HEK293 (cell line): ENCODE measurements around the gene KRTAP5-2.

Experiments
- CTCF ChIA-PET: fragments of 350-600 bp; formaldehyde crosslinking; extraction: SDS; loops from one replicate; lab custom pipeline; 2021; ENCODE audit warnings: antibody characterized with exemption; lab: Yijun Ruan, JAX
- POLR2A ChIA-PET: fragments of 300-600 bp; formaldehyde crosslinking; extraction: SDS; loops from one replicate; lab custom pipeline; 2020; ENCODE audit warnings: antibody characterized with exemption, inconsistent platforms; lab: Yijun Ruan, JAX
- H3K27ac ChIP-seq: fragments of 200-500 bp; sonication (Bioruptor generic); 2 replicates; pipeline ENCODE4 v1.5.1; 2014; ENCODE audit warnings: low read depth, low read length, control low read depth, inconsistent platforms; ENCODE audit errors: extremely low read depth
- H3K36me3 ChIP-seq, 2 experiments: fragments of 200-500 bp in 1 of 2; sonication (Bioruptor generic) in 1 of 2; 1 replicate in 1 of 2; 2 replicates in 1 of 2; pipeline ENCODE4 v1.5.1; 2014 to 2017; ENCODE audit warnings: inconsistent platforms in 2 of 2, low read length in 2 of 2; ENCODE audit not compliant: control insufficient read depth in 2 of 2, insufficient read depth in 1 of 2
- H3K4me1 ChIP-seq: fragments of 200-500 bp; sonication (Bioruptor generic); 2 replicates; pipeline ENCODE4 v1.5.1; 2014; ENCODE audit warnings: mild to moderate bottlenecking, low read length, inconsistent platforms; ENCODE audit not compliant: control insufficient read depth, insufficient read depth
- H3K4me3 ChIP-seq: 2 replicates; pipeline ENCODE4 v1.5.1; 2011; ENCODE audit warnings: low read depth, mild to moderate bottlenecking, control low read depth, low read length, moderate library complexity
- H3K9me3 ChIP-seq: fragments of 200-500 bp; sonication (Bioruptor generic); 2 replicates; pipeline ENCODE4 v1.5.1; 2014; ENCODE audit warnings: low read depth, low read length, inconsistent platforms; ENCODE audit not compliant: control insufficient read depth, insufficient read depth
- GFI1B ChIP-seq: fragments of 450-650 bp; formaldehyde crosslinking; IDR thresholded peaks from 2 replicates; pipeline ENCODE4 v1.5.1; 2016; ENCODE audit warnings: missing biosample characterization, missing genetic modification characterization
- GLIS2 ChIP-seq: fragments of 450-650 bp; formaldehyde crosslinking; IDR thresholded peaks from 2 replicates; pipeline ENCODE4 v1.5.1; 2016; ENCODE audit warnings: missing biosample characterization, missing genetic modification characterization
- SP2 ChIP-seq: fragments of 450-650 bp; formaldehyde crosslinking; IDR thresholded peaks from 2 replicates; pipeline ENCODE4 v1.5.1; 2016; ENCODE audit warnings: missing biosample characterization, missing genetic modification characterization
- SP7 ChIP-seq: fragments of 450-650 bp; formaldehyde crosslinking; IDR thresholded peaks from 2 replicates; pipeline ENCODE4 v1.5.1; 2016; ENCODE audit warnings: missing biosample characterization, missing genetic modification characterization
- ZNF121 ChIP-seq: fragments of 450-650 bp; formaldehyde crosslinking; IDR thresholded peaks from 2 replicates; pipeline ENCODE4 v1.5.1; 2016; ENCODE audit warnings: missing biosample characterization, missing genetic modification characterization
- ZNF423 ChIP-seq: fragments of 450-650 bp; formaldehyde crosslinking; IDR thresholded peaks from 2 replicates; pipeline ENCODE4 v1.5.1; 2016; ENCODE audit warnings: missing biosample characterization, missing genetic modification characterization
- ZNF514 ChIP-seq: fragments of 450-650 bp; formaldehyde crosslinking; IDR thresholded peaks from 2 replicates; pipeline ENCODE4 v1.5.1; 2016; ENCODE audit warnings: missing biosample characterization, missing genetic modification characterization
- ZNF623 ChIP-seq: fragments of 450-650 bp; formaldehyde crosslinking; IDR thresholded peaks from 2 replicates; pipeline ENCODE4 v1.5.1; 2016; ENCODE audit warnings: missing biosample characterization, missing genetic modification characterization
- ZNF664 ChIP-seq: fragments of 450-650 bp; formaldehyde crosslinking; IDR thresholded peaks from 2 replicates; pipeline ENCODE4 v1.5.1; 2016; ENCODE audit warnings: missing biosample characterization, missing genetic modification characterization
- TF ChIP-seq, protein P1 (sequence below): fragments of 450-650 bp; formaldehyde crosslinking; IDR thresholded peaks from 2 replicates; pipeline ENCODE4 v1.5.1; 2016; ENCODE audit warnings: missing biosample characterization, missing genetic modification characterization
- TF ChIP-seq, protein P2 (sequence below): fragments of 450-650 bp; formaldehyde crosslinking; IDR thresholded peaks from 2 replicates; pipeline ENCODE4 v1.5.1; 2016; ENCODE audit warnings: missing biosample characterization, missing genetic modification characterization
- TF ChIP-seq, protein P3 (sequence below): fragments of 450-650 bp; formaldehyde crosslinking; IDR thresholded peaks from 2 replicates; pipeline ENCODE4 v1.5.1; 2016; ENCODE audit warnings: missing biosample characterization, missing genetic modification characterization, borderline replicate concordance
- TF ChIP-seq, protein P4 (sequence below): fragments of 450-650 bp; formaldehyde crosslinking; IDR thresholded peaks from 2 replicates; pipeline ENCODE4 v1.5.1; 2017; ENCODE audit warnings: missing biosample characterization, missing genetic modification characterization
- TF ChIP-seq, protein P5 (sequence below): fragments of 450-650 bp; formaldehyde crosslinking; IDR thresholded peaks from 2 replicates; pipeline ENCODE4 v1.5.1; 2016; ENCODE audit warnings: missing biosample characterization, missing genetic modification characterization
- TF ChIP-seq, protein P6 (sequence below): sonication (generic); formaldehyde crosslinking; IDR thresholded peaks from 2 replicates; pipeline ENCODE4 v1.8.1; 2022; ENCODE audit warnings: mild to moderate bottlenecking, moderate library complexity, missing genetic modification reagents

KRTAP5-2 gene

DNA sequence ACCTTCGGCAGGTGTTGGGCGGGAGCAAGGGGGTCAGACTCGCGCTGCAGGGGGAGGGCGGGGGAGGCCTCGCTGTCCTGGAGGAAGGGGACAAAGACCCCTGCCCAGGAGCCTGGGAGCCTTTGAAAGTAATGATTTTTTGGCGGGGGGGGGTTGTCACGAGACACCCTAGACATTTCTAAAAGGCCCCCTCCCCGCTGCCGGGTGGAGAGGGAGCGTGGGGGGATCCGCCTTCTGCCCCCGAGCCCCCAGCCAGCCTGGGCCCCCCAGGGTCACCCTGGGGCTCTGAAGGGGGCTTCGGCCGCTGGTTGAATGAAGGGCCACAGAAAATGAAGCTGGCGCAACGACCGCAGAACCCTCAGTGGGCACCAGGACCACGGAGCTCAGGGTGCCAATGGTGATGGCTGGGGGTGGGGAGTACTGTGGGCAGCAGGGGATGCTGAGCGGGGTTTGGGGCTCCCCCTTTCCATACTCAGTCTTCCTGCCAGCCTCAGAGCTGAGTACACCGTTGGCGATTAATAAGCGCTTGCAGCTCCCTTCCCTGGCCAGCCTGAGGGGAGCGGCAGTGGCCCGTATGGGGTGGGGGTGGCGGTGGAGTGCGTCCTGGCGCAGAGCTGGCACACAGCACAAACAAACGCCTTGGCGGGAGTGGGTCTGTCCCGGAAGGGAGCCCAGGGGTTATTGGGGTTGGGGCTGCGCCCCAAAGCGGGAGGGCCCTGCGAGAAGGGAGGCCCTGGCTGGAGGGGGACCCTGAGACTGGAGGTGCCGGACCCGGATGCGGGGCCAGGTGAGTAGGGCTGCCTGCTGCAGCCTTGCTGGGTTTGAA lies 24.8 kb downstream of the KRTAP5-2 start (continued):
- TF ChIP-seq, protein P1, sequence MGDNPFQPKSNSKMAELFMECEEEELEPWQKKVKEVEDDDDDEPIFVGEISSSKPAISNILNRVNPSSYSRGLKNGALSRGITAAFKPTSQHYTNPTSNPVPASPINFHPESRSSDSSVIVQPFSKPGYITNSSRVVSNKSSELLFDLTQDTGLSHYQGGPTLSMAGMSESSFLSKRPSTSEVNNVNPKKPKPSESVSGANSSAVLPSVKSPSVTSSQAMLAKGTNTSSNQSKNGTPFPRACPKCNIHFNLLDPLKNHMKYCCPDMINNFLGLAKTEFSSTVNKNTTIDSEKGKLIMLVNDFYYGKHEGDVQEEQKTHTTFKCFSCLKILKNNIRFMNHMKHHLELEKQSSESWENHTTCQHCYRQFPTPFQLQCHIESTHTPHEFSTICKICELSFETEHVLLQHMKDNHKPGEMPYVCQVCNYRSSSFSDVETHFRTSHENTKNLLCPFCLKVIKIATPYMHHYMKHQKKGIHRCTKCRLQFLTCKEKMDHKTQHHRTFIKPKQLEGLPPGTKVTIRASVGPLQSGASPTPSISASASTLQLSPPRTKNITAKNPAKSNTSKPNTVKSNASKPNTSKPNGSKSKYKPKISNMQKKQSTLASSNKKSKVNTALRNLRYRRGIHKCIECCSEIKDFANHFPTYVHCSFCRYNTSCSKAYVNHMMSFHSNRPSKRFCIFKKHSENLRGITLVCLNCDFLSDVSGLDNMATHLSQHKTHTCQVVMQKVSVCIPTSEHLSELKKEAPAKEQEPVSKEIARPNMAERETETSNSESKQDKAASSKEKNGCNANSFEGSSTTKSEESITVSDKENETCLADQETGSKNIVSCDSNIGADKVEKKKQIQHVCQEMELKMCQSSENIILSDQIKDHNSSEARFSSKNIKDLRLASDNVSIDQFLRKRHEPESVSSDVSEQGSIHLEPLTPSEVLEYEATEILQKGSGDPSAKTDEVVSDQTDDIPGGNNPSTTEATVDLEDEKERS (tag by site-specific recombination) = no peak
- TF ChIP-seq, protein P2, sequence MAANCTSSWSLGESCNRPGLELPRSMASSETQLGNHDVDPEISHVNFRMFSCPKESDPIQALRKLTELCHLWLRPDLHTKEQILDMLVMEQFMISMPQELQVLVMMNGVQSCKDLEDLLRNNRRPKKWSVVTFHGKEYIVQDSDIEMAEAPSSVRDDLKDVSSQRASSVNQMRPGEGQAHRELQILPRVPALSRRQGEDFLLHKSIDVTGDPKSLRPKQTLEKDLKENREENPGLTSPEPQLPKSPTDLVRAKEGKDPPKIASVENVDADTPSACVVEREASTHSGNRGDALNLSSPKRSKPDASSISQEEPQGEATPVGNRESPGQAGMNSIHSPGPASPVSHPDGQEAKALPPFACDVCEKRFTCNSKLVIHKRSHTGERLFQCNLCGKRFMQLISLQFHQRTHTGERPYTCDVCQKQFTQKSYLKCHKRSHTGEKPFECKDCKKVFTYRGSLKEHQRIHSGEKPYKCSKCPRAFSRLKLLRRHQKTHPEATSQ (tag by site-specific recombination) = no peak
- TF ChIP-seq ZNF423 (tag by site-specific recombination) = no peak
- TF ChIP-seq ZNF623 (tag by site-specific recombination) = no peak
- 0 out of 2 replicates have a peak, but pooled peaks have one; percentile 19 for TF ChIP-seq GLIS2 (tag by site-specific recombination)
- TF ChIP-seq ZNF664 = no peak
- peak; percentile 47 for TF ChIP-seq SP2 (tag by site-specific recombination)
- TF ChIP-seq, protein P3, sequence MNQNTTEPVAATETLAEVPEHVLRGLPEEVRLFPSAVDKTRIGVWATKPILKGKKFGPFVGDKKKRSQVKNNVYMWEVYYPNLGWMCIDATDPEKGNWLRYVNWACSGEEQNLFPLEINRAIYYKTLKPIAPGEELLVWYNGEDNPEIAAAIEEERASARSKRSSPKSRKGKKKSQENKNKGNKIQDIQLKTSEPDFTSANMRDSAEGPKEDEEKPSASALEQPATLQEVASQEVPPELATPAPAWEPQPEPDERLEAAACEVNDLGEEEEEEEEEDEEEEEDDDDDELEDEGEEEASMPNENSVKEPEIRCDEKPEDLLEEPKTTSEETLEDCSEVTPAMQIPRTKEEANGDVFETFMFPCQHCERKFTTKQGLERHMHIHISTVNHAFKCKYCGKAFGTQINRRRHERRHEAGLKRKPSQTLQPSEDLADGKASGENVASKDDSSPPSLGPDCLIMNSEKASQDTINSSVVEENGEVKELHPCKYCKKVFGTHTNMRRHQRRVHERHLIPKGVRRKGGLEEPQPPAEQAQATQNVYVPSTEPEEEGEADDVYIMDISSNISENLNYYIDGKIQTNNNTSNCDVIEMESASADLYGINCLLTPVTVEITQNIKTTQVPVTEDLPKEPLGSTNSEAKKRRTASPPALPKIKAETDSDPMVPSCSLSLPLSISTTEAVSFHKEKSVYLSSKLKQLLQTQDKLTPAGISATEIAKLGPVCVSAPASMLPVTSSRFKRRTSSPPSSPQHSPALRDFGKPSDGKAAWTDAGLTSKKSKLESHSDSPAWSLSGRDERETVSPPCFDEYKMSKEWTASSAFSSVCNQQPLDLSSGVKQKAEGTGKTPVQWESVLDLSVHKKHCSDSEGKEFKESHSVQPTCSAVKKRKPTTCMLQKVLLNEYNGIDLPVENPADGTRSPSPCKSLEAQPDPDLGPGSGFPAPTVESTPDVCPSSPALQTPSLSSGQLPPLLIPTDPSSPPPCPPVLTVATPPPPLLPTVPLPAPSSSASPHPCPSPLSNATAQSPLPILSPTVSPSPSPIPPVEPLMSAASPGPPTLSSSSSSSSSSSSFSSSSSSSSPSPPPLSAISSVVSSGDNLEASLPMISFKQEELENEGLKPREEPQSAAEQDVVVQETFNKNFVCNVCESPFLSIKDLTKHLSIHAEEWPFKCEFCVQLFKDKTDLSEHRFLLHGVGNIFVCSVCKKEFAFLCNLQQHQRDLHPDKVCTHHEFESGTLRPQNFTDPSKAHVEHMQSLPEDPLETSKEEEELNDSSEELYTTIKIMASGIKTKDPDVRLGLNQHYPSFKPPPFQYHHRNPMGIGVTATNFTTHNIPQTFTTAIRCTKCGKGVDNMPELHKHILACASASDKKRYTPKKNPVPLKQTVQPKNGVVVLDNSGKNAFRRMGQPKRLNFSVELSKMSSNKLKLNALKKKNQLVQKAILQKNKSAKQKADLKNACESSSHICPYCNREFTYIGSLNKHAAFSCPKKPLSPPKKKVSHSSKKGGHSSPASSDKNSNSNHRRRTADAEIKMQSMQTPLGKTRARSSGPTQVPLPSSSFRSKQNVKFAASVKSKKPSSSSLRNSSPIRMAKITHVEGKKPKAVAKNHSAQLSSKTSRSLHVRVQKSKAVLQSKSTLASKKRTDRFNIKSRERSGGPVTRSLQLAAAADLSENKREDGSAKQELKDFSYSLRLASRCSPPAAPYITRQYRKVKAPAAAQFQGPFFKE = no peak
- TF ChIP-seq, all 188 proteins: peak for 12

DNA sequence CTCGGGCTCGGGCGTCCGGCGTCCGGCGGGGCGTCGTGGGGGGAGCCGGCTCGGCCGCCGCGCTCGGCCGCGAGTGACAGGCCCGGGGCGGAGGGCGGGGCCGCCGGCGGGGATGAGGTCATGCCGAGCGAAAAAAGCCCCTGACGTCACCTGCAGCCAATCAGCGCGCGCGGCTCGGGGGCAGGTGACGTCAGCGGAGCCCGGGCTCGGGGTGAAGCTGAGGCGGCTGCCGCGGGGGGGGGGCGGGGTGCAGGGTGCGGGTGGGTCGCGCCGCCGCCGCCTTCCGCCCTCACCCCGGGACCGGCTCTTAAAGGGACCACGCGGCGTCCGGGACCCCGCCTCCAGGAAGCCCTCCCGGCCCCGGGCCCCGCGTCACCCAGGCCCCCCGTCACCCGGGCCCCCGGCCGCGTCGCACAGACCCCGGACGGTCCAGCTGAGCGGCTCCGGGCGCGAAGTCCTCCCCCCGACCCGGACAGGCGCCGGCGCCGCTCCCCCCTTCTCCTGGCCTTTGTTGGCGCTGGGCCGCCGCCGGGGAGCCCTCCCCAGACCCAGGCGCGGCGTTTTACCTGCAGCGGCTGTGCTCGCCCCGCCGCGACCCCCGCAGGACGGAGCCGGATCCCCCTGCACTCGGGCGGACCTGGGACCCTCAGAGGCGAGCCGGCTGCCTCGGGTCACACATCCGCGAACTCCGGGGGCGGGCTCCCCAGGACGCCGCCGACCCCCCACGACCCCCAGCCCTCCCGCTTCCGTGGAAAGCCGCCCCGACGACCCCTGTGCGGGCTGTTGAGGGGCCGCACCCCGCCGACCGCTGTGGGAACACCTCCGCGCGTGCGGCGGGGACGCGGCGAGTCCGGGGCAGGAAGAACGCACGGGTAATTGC lies 25.7 kb downstream of the KRTAP5-2 start, which contains the start of gene DUSP8:
TSS of gene DUSP8 (minus strand) at position 75 of the 880 bp plus-strand sequence. CDS start 6,445 bp downstream, outside the sequence.
- Histone ChIP-seq H3K4me1 (no peaks in the 10 kb centered on the region; the same call in 1 of the 2 replicates), H3K4me3 (peak within 1 kb of the TSS; percentile 75), H3K27ac (peak within 1 kb of the TSS; percentile 53; the same call in 1 of the 2 replicates), H3K36me3 (peaks cover 0 to 6% of the 10 kb centered on the region in 2 experiments; a peak in 1 of 3 replicates), H3K9me3 (no peaks in the 10 kb centered on the region)
- CTCF ChIA-PET = interaction anchor here (3.4 kb wide), 1 partner anchor 26 kb away, joined by 138 read pairs; no protein-coding TSS in a partner anchor
- POLR2A ChIA-PET = interaction anchor here (2.7 kb wide), 1 partner anchor 26 kb away, joined by 24 read pairs; no protein-coding TSS in a partner anchor
- TF ChIP-seq ZNF514 (tag by site-specific recombination) (no peak), SP7 (no peak), ZNF121 (tag by site-specific recombination) (no peak), GFI1B (no peak)
- TF ChIP-seq, protein P4, sequence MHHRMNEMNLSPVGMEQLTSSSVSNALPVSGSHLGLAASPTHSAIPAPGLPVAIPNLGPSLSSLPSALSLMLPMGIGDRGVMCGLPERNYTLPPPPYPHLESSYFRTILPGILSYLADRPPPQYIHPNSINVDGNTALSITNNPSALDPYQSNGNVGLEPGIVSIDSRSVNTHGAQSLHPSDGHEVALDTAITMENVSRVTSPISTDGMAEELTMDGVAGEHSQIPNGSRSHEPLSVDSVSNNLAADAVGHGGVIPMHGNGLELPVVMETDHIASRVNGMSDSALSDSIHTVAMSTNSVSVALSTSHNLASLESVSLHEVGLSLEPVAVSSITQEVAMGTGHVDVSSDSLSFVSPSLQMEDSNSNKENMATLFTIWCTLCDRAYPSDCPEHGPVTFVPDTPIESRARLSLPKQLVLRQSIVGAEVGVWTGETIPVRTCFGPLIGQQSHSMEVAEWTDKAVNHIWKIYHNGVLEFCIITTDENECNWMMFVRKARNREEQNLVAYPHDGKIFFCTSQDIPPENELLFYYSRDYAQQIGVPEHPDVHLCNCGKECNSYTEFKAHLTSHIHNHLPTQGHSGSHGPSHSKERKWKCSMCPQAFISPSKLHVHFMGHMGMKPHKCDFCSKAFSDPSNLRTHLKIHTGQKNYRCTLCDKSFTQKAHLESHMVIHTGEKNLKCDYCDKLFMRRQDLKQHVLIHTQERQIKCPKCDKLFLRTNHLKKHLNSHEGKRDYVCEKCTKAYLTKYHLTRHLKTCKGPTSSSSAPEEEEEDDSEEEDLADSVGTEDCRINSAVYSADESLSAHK (tag by site-specific recombination) = no peak
- TF ChIP-seq, protein P5, sequence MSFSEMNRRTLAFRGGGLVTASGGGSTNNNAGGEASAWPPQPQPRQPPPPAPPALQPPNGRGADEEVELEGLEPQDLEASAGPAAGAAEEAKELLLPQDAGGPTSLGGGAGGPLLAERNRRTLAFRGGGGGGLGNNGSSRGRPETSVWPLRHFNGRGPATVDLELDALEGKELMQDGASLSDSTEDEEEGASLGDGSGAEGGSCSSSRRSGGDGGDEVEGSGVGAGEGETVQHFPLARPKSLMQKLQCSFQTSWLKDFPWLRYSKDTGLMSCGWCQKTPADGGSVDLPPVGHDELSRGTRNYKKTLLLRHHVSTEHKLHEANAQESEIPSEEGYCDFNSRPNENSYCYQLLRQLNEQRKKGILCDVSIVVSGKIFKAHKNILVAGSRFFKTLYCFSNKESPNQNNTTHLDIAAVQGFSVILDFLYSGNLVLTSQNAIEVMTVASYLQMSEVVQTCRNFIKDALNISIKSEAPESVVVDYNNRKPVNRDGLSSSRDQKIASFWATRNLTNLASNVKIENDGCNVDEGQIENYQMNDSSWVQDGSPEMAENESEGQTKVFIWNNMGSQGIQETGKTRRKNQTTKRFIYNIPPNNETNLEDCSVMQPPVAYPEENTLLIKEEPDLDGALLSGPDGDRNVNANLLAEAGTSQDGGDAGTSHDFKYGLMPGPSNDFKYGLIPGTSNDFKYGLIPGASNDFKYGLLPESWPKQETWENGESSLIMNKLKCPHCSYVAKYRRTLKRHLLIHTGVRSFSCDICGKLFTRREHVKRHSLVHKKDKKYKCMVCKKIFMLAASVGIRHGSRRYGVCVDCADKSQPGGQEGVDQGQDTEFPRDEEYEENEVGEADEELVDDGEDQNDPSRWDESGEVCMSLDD (tag by site-specific recombination) = peak; percentile 61; the same call in 1 of the 2 replicates
- TF ChIP-seq, protein P6, sequence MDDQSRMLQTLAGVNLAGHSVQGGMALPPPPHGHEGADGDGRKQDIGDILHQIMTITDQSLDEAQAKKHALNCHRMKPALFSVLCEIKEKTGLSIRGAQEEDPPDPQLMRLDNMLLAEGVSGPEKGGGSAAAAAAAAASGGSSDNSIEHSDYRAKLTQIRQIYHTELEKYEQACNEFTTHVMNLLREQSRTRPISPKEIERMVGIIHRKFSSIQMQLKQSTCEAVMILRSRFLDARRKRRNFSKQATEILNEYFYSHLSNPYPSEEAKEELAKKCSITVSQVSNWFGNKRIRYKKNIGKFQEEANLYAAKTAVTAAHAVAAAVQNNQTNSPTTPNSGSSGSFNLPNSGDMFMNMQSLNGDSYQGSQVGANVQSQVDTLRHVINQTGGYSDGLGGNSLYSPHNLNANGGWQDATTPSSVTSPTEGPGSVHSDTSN = peak; percentile 10; the same call in 1 of the 2 replicates
